B cell (primary cell): ENCODE measurements around the gene CAMTA2. TPM values are rescaled to one million over a fixed set of nuclear protein-coding genes. Genes with fewer than 3 reads are reported as not detected.
A peak's percentile ranks its signal among the peaks of the same experiment; 100 is the strongest.

ENCODE experiments used
- ATAC-seq: fragments of 200-7000 bp; cut with Tn5 transposase; one replicate; pipeline ENCODE4 v1.10.0; 2021; ENCODE audit warnings: low read depth, mild to moderate bottlenecking, moderate number of reproducible peaks, moderate library complexity
- CTCF ChIA-PET: fragments of 350-600 bp; sonication (Branson Sonifier 250); formaldehyde crosslinking; loops from one replicate; lab custom pipeline; 2021; ENCODE audit warnings: antibody characterized with exemption, inconsistent platforms; lab: Charles Lee
- POLR2A ChIA-PET: fragments of 350-600 bp; sonication (Branson Sonifier 250); formaldehyde crosslinking; loops from one replicate; lab custom pipeline; 2021; ENCODE audit warnings: antibody characterized with exemption; lab: Charles Lee
- DNase-seq: peaks from one replicate; pipeline ENCODE4 v3.0.0; 2013
- H2AFZ ChIP-seq: 2 replicates; pipeline ENCODE4 v1.6.1; 2012; ENCODE audit warnings: mild to moderate bottlenecking, low read depth, low read length; ENCODE audit not compliant: insufficient read depth, poor library complexity, severe bottlenecking
- H3K27ac ChIP-seq, 2 donors: 1 replicate in 1 of 2; 2 replicates in 1 of 2; pipeline ENCODE4 v1.5.1; 2012 to 2013; ENCODE audit warnings: low read length in 2 of 2, mild to moderate bottlenecking in 2 of 2, moderate library complexity in 1 of 2
- H3K27me3 ChIP-seq, 4 experiments: fragments of 200-600 bp in 1 of 4; sonication (generic) in 1 of 4; replicated peaks in 1 of 4; 1 replicate in 2 of 4; 2 replicates in 2 of 4; pipeline versions ENCODE4 v1.6.1 to v1.7.0; 2013 to 2016; ENCODE audit warnings: low read length in 3 of 4, mild to moderate bottlenecking in 2 of 4, mixed read lengths in 1 of 4, moderate library complexity in 1 of 4; ENCODE audit not compliant: insufficient read depth in 4 of 4, control insufficient read depth in 3 of 4; ENCODE audit errors: control extremely low read depth in 1 of 4
- H3K36me3 ChIP-seq, 2 experiments: replicated peaks in 1 of 2; 1 replicate in 1 of 2; 2 replicates in 1 of 2; pipeline versions ENCODE4 v1.6.1 to v1.7.1; 2013; ENCODE audit warnings: low read length in 1 of 2; ENCODE audit not compliant: insufficient read depth in 2 of 2, control insufficient read depth in 1 of 2; ENCODE audit errors: control extremely low read depth in 1 of 2, extremely low read depth in 1 of 2
- H3K4me1 ChIP-seq, 2 donors: fragments of 200-600 bp in 1 of 2; sonication (generic) in 1 of 2; 1 replicate in 1 of 2; 2 replicates in 1 of 2; pipeline versions ENCODE4 v1.5.1 to v1.6.1; 2013 to 2017; ENCODE audit warnings: low read length in 2 of 2; ENCODE audit not compliant: control insufficient read depth in 2 of 2, insufficient read depth in 2 of 2
- H3K4me2 ChIP-seq: replicated peaks from 2 replicates; pipeline ENCODE3; 2012; ENCODE audit warnings: mild to moderate bottlenecking, low read depth, low read length; ENCODE audit not compliant: poor library complexity, severe bottlenecking
- H3K4me3 ChIP-seq, 5 experiments: fragments of 200-600 bp in 1 of 5; sonication (generic) in 1 of 5; 1 replicate in 3 of 5; 2 replicates in 2 of 5; pipeline versions ENCODE4 v1.5.1 to v1.7.0; 2011 to 2016; ENCODE audit warnings: low read length in 4 of 5, mild to moderate bottlenecking in 4 of 5, low read depth in 2 of 5, control low read depth in 1 of 5, moderate library complexity in 1 of 5; ENCODE audit not compliant: insufficient read depth in 1 of 5; ENCODE audit errors: control extremely low read depth in 1 of 5, extremely low read depth in 1 of 5
- H3K79me2 ChIP-seq: fragments of 200-600 bp; sonication (generic); one replicate; pipeline ENCODE4 v1.6.0; 2016; ENCODE audit warnings: low read length; ENCODE audit not compliant: control insufficient read depth, insufficient read depth
- H3K9ac ChIP-seq: fragments of 200-600 bp; sonication (generic); 2 replicates; pipeline ENCODE4 v1.6.1; 2017; ENCODE audit warnings: mild to moderate bottlenecking, low read length, moderate library complexity
- H3K9me3 ChIP-seq, 3 donors: one replicate each; pipeline versions ENCODE4 v1.6.1 to v1.7.1; 2013; ENCODE audit warnings: low read length in 2 of 3; ENCODE audit not compliant: control insufficient read depth in 2 of 3, insufficient read depth in 1 of 3; ENCODE audit errors: control extremely low read depth in 1 of 3
- H4K20me1 ChIP-seq: 2 replicates; pipeline ENCODE4 v1.6.0; 2012; ENCODE audit warnings: mild to moderate bottlenecking, low read length; ENCODE audit not compliant: insufficient read depth, control insufficient read depth, poor library complexity, severe bottlenecking
- H3K27ac Mint-ChIP-seq: one replicate; pipeline ENCODE4 v1.8.0; 2021; ENCODE audit warnings: mixed read lengths
- H3K27me3 Mint-ChIP-seq: one replicate; pipeline ENCODE4 v1.8.0; 2021; ENCODE audit warnings: mixed read lengths
- H3K4me1 Mint-ChIP-seq: one replicate; pipeline ENCODE4 v1.8.0; 2021; ENCODE audit warnings: mixed read lengths
- H3K4me3 Mint-ChIP-seq: one replicate; pipeline ENCODE4 v1.8.0; 2021; ENCODE audit warnings: mixed read lengths
- H3K9me3 Mint-ChIP-seq: one replicate; pipeline ENCODE4 v1.8.0; 2022; ENCODE audit warnings: mixed read lengths; ENCODE audit not compliant: insufficient read depth
- EZH2 ChIP-seq: IDR thresholded peaks from 2 replicates; pipeline ENCODE4 v1.6.1; 2012; ENCODE audit warnings: borderline replicate concordance, low read depth, mild to moderate bottlenecking, moderate library complexity, low read length; ENCODE audit not compliant: insufficient read depth, poor library complexity, severe bottlenecking
- WGBS: methylation state at CpG from one replicate; pipeline ENCODE4 v1.1.5; 2013; ENCODE audit warnings: missing lambda C conversion rate; ENCODE audit not compliant: insufficient coverage; 5-methylcytosine and 5-hydroxymethylcytosine counted together
- intact Hi-C: fragments of 100-400 bp; cut with micrococcal nuclease; formaldehyde crosslinking; loops from one replicate; pipeline ENCODE4 v1.10.0; 2022
- polyA plus RNA-seq: library from polyadenylated mRNA; depleted of rRNA; stranded (reverse); fragments of >200 nt; gene quantifications from 2 replicates; pipeline ENCODE4 v1.2.3, GENCODE V29; 2012
- total RNA-seq, 2 donors: library from RNA; stranded (reverse); fragments of 120-200 nt in 1 of 2; gene quantifications; 1 replicate in 1 of 2; 2 replicates in 1 of 2; pipeline versions ENCODE4 v1.2.3 to v1.2.4, GENCODE V29; 2013 to 2022
- TF ChIP-seq, protein P1 (sequence below): fragments of 200-600 bp; IDR thresholded peaks from one replicate; pipeline ENCODE4 v1.8.0; 2022; ENCODE audit warnings: antibody characterized with exemption, mild to moderate bottlenecking

The CAMTA2 gene
- total and polyA plus RNA-seq, 2 donors (not counting 1 experiment from before 2014, with no cell fraction given) = 48.3 to 57.9 TPM

DNA sequence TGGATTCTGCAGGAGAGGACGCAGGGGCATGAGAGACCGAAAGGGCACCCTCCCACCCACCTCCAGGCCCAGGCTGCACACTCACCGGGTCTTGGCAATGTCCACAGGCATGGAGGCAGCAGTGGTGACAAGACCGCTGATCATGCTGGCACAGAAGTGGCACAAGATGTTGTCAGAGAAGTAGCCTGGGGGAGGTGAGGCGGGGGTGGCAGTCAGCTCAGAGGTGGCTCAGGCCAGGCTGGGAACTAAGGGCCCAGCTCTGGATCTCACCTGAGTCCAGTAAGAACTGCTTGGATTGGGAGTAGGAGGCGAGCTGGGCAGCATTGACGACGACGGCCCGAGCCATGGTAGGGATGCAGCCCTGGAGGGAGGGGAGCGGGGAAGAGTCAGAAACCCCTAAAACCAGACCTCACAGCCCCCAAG is 49.4 kb downstream of the CAMTA2 start:
- Histone ChIP-seq H3K27ac (no peak overlapping the region), H3K79me2 (peaks cover 35% of the 10 kb centered on the region), H3K4me2 (no peak overlapping the region), H3K9ac (no peak overlapping the region), H3K4me1 (peaks cover 37 to 47% of the 10 kb centered on the region in 2 donors), H3K9me3 (no peaks in the 10 kb centered on the region), H2AFZ (no peak overlapping the region), H3K4me3 (no peak overlapping the region), H3K36me3 (peaks cover 0 to 29% of the 10 kb centered on the region in 2 experiments), H3K27me3 (peaks cover 0 to 10% (median 2%) of the 10 kb centered on the region in 4 experiments), H4K20me1 (no peaks in the 10 kb centered on the region)
- Mint-ChIP-seq H3K27me3 (peaks cover 10% of the 10 kb centered on the region), H3K9me3 (no peaks in the 10 kb centered on the region), H3K4me3 (peak overlapping the region; percentile 89), H3K27ac (no peak overlapping the region), H3K4me1 (peaks cover 55% of the 10 kb centered on the region)
- ATAC-seq = no peak
- intact Hi-C loops = loop anchor here (2.0 kb wide), 1 partner anchor 29 kb away; no protein-coding TSS in a partner anchor
- no peak for DNase-seq
- CTCF ChIA-PET = interaction anchor here (0.5 to 3.1 kb wide), 2 partner anchors 41 to 568 kb away, joined by 3 to 12 read pairs; no protein-coding TSS in a partner anchor
- 94% methylated on average over 6 of the region's 11 CpGs for WGBS
- TF ChIP-seq, protein P1, sequence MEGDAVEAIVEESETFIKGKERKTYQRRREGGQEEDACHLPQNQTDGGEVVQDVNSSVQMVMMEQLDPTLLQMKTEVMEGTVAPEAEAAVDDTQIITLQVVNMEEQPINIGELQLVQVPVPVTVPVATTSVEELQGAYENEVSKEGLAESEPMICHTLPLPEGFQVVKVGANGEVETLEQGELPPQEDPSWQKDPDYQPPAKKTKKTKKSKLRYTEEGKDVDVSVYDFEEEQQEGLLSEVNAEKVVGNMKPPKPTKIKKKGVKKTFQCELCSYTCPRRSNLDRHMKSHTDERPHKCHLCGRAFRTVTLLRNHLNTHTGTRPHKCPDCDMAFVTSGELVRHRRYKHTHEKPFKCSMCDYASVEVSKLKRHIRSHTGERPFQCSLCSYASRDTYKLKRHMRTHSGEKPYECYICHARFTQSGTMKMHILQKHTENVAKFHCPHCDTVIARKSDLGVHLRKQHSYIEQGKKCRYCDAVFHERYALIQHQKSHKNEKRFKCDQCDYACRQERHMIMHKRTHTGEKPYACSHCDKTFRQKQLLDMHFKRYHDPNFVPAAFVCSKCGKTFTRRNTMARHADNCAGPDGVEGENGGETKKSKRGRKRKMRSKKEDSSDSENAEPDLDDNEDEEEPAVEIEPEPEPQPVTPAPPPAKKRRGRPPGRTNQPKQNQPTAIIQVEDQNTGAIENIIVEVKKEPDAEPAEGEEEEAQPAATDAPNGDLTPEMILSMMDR = no peak
- TF ChIP-seq EZH2 = no peak
- POLR2A ChIA-PET = no interaction called here

DNA sequence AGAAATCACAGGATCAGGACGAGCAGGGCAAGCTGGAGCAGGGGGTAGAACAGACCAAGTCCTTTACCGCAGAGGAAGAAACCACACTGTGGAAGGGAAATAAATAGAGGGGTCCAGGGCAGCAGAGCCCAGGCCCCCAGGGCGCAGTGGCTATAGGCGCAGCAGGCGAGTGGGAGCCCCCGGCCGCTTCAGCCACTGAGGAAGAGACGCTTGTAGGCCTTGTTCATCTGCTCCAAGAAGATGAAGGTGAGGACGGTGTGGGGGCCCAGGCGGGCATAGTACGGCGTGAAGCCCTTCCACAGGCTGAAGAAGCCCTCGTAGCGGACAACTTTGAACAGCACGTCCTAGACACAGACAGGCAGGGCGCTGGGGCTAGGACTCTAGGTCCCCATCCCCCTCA is 49.9 kb downstream of the CAMTA2 start:
- Mint-ChIP-seq H3K4me3 (peak overlapping the region; percentile 89), H3K4me1 (peaks cover 50% of the 10 kb centered on the region), H3K27me3 (peaks cover 11% of the 10 kb centered on the region), H3K27ac (peak overlapping the region; percentile 37), H3K9me3 (no peaks in the 10 kb centered on the region)
- no peak overlapping the region for H3K4me2 ChIP-seq
- no peak for DNase-seq
- ChIA-PET CTCF (no interaction called here), POLR2A (no interaction called here)
- TF ChIP-seq, protein P1 = no peak
- TF ChIP-seq EZH2 = no peak
- ATAC-seq = no peak
- 97% methylated on average over 16 of the region's 16 CpGs for WGBS
- peaks cover 30% of the 10 kb centered on the region for H3K79me2 ChIP-seq
- intact Hi-C loops = no loop called here
- peaks cover 32 to 42% of the 10 kb centered on the region in 2 donors for H3K4me1 ChIP-seq
- H3K36me3 ChIP-seq = peaks cover 0 to 24% of the 10 kb centered on the region in 2 experiments
- no peak overlapping the region for H2AFZ ChIP-seq
- H3K27me3 ChIP-seq = peaks cover 0 to 13% (median 2%) of the 10 kb centered on the region in 4 experiments
- no peak overlapping the region for H3K4me3 ChIP-seq
- H3K27ac ChIP-seq = no peak overlapping the region
- no peak overlapping the region for H3K9ac ChIP-seq
- no peaks in the 10 kb centered on the region for H4K20me1 ChIP-seq
- no peaks in the 10 kb centered on the region for H3K9me3 ChIP-seq
